Daoy (cell line): Measurements from ENCODE around the gene GATAD2B. TPM values are rescaled to one million over a fixed set of nuclear protein-coding genes. Genes with fewer than 3 reads are reported as not detected.

Source experiments
- DNase-seq: peaks from one replicate; pipeline ENCODE4 v3.0.0-alpha.2; 2015; ENCODE audit warnings: low read depth
- total RNA-seq: library from RNA; depleted of rRNA; stranded (reverse); fragments of >200 nt; shearing (Covaris generic); gene quantifications from 2 replicates; pipeline ENCODE4 v1.2.3, GENCODE V29; 2014

GATAD2B gene
- total RNA-seq, 1 experiment from 2014 or later = 3.9 TPM

DNA sequence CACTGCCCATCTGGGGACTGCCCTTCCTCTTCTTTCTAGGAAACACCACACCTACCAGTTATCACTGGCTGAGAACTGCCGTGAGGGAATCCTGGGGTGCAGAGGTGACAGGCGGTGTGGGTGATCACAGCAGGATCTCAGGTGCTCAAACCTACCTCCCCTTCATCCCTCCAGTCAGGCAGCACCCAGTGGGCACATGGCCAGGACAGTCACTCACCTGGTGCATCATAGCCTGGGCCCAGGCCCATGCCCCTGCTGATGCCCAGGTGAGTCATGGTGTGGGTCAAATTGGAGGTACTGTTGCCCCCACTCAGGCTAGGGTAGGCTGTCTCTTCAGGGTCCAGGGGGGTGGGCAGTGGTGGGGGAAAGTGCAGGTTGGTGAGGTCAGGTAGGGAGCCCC lies 29.0 kb upstream of the GATAD2B start:
- no peak for DNase-seq

- no peak for DNase-seq
Measured at GRCh38 chr1:153951183-153951582, 28.4 kb upstream of the GATAD2B start.

DNA sequence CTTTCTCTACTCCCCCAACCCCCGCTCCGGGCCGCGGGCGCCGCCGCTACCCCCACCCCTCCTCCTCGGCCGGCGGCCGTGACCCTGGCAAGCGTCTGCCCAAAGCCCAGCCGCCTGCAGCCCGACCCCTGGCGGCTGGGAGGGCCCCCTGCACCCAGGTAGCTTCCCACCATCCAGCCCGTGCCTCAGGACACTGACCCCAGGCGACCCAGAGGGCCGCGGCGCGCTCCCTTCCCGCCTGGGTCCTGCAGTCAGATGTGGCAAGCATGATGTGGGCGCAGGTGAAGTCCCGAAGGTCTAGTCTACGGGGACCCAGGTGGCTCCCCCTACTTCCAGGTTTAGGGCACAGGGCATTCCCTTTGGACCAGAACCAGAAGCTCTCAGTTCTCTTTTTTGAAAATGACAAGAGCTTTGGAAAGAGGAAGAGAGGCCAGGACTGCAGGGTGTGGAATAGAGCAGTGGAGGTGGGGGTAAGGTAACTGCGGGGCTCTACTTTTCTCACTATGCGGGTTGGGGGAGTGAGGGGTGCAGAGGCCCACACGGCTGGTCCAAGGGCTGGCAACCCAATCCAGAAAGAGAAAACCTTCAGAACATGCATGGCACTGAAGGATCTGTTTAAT lies 24.0 kb upstream of the GATAD2B start, which contains the start of gene DENND4B:
Gene DENND4B (minus strand): TSS at position 97 of the 620 bp plus-strand sequence. CDS start 2,344 bp downstream, outside the sequence.
- peak; percentile 86 for DNase-seq

GRCh38 chr1:153945795-153946621 lies 23.2 kb upstream of the GATAD2B start:
- peak; percentile 79 for DNase-seq

- no peak for DNase-seq
Measured at GRCh38 chr1:153945131-153945794, 22.5 kb upstream of the GATAD2B start.

GRCh38 chr1:153944827-153945117 lies 22.0 kb upstream of the GATAD2B start:
- no peak for DNase-seq

DNA sequence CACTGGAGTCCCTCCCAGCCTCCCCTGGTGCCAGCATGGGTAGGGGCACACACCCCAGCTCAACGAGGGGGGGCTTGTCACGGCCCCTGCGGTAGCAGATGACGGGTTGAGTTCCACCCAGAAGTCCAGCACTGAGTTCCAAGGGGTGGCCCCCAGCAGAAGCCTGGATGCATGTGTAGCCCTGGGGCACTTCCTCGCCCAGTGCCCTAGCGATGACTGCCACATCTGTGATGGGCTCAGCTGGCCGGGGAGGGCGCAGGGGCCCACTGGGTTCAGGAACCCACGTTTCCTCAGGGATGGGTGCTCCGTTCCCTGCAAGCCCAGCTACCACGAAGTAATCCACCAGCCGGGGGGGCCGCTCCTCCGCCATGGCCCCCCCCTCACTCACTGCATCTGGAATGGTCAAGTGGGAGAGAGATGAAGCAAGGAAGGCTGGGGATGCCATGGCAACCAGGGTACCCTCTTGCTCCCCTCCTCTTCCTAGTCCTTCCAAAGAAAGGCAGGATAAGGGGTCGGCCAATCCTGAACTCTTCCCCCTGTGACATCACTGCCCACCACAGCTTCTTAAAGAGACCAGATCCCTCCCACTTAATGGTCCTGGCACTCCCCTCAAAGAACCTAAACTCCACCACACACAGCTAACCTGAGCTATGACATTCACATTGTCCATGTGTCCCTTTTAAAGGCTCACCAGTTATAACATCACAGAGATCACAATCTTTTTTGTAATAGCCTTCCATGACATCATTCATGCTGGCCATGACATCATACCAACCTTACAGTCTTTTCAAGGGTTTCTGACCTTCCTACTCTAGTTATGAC lies 21.4 kb upstream of the GATAD2B start:
- no peak for DNase-seq

DNA sequence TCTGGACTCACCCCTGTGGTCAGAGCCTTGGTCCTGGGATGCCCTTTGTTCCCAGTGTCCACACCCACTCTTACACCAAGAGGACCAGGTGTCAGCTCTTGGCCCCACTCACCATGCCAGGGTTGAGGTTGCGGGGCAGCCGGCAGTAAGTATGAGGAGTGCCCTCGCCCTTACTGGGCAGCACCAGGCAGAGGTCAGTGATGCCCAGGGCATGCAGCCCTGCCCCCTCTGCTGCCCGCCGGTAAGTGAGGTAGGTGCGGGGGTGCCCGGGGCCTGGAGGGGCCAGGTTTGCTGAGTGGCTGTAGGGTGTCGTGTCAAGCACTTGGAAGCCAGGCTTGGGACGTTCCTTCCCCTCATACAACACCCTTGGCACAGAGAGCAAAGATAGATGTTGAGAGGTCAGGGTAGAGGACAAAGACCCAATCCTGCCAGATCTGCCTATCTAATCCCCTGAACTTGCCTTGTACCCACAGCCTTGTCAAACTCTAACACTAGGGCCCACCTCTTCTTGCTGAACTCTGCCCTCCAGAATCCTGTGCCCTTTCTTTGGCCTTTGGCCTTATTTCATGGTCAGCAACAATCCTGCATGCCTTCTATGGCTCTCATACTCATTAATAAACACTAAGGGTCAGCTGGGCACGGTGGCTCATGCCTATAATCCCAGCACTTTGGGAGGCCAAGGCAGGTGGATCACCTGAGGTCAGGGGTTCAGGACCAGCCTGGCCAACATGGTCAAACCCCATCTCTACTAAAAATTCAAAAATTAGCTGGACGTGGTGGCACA lies 20.2 kb upstream of the GATAD2B start:
- DNase-seq = no peak

GRCh38 chr1:153941826-153942725 lies 19.3 kb upstream of the GATAD2B start:
- no peak for DNase-seq

- no peak for DNase-seq
Measured at GRCh38 chr1:153940756-153941155, 18.0 kb upstream of the GATAD2B start.

- DNase-seq = no peak
Measured at GRCh38 chr1:153939476-153939875, 16.7 kb upstream of the GATAD2B start.

DNA sequence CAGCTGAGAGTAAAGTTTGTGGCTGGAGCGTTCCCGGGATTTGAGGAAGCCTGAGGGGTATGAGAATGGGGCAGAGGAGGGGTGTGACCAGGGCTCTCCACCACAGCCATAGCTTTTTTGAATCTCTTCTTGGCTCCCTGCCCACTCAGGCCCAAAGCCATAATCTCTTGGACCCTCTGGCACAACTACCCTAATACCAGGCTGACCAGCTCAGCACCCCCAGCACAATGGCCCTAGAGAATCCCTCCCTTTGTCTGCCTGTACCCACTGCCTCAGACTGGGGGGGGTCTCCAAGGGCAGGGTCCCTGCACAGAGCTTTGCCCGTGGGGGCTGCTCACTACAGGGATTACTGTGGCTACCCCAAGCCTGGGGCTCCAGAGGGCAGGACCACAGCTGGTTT lies 16.2 kb upstream of the GATAD2B start:
- no peak for DNase-seq

- DNase-seq = no peak
Measured at GRCh38 chr1:153937331-153937730, 14.6 kb upstream of the GATAD2B start.

DNA sequence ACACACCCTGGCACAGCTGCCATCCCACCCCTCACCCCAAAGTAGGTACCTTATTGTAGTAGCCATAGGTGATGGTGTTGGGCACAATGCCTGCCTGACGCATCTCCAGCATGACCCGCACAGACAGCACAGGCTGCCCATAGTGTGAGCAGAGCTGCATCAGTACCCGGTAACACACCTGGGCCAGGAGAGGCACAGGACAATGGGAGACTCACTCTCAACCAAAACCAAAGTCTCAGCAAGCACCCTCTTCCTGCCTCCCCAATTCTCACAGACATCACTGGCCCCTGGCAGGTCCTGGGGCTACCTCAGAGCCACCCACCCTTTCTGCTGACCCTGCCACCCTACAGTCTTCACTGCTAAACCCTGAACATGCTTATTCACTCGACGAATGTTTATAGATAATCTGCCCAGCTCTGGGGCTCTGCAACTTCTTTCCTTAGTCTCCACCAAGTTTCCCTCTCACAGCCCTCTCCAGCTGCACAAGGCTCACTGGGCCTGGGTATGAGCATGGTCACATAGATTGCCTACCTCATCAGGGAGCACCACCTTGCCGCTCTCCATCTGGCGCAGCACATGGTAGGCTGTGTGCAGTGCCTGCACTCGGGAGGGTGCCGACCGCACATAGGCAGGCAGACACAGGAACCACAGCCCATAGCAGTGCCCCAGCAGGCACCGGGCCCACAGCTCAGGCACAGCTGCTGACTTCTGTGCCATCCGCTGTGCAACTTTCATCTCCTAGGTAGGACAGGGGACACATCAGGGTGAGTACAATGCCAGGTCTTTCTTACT lies 13.4 kb upstream of the GATAD2B start:
- DNase-seq = no peak

- no peak for DNase-seq
Measured at GRCh38 chr1:153934746-153935145, 12.0 kb upstream of the GATAD2B start.

DNA sequence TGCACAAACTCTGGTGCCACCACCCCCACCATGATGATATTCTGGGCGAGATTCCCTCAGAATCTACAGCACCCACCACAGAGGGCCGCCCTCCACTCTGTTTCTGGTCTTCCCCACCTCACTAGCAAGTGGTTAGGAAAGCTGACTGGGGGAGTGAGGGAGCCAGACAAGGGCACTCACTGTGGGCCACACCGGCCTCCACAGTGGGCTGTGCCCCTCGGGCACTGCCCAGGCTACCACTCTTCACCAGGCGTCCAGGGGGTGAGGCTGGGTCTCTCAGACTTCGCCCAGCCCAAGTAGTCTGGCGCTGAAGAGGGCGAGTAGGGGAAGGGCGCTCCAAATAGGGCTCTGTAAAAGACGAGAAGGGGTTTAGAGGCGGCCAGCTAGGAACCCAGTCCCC lies 11.2 kb upstream of the GATAD2B start:
- no peak for DNase-seq

DNA sequence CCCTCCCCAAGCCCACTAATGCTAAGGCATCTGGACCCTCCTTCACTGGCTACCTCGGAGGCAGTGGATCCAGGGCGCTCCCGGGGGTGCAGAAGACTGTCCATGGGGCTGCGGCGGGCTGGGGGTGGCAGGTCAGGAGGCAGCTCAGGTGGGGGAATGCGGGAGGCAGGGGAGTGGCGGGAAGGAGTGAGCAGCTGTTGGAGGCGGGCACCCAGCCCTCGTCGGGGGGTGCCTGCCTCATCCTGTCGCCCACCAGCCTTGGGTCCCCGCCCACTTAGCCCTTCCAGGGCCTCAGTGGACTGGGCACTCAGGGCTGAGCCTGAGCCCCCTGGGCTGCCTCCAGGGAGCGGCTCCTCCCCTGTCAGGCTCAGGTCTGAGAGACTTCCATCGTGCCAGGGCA lies 10.7 kb upstream of the GATAD2B start:
- DNase-seq = no peak

DNA sequence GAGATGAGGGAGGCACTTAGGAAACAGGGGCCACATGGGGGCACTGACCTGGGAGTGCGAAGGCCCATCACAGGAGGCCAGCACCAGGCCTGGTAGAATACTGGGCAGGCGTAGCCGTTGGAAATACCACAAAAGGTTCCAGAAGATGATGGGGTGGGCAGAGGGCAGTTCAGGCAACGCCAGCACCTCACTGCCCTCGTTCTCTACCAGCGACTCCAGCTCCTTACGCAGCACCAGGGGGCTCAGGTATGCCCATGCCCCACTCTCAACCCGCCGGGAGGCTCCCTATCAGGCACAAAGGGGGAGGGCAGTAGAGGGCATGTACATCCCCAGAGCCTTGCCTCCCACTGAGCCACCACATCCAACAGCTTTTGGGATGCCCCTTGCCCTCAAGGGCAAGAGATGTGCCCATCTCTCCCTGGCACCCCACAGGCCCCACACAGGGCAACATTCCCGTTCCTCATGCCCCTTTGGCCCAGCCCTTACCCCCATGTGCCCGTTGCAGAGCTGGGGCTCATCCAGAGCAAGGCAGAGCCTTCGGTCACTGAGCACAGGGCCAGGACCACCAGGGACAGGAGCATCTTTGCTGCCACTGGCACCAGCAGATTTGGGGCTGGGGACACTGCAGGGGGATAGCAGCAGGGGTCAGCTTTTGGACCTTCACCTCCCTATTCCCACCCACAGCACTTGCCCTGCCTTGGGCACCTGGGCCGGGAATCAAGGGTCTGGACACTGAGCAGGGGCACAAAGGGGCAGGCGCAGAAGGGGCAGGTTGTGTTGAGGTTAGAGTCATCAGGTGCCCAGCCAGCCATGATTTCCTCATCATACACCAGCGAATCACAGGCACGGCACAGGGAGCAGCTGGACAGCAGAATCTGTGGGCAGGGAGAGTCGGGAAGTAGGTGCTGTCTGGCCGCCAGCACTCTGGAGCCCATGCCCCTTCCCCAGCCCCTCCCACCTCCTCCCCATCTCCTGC lies 9.7 kb upstream of the GATAD2B start:
- DNase-seq = no peak
